Left ventricle myocardium inferior (tissue), 1 donor: ENCODE data around the gene XPR1. TPM values are rescaled to one million over a fixed set of nuclear protein-coding genes. Genes with fewer than 3 reads are reported as not detected.

Experiments
- DNase-seq: peaks from one replicate; pipeline ENCODE4 v3.0.0-alpha.2; 2020
- H3K27ac ChIP-seq: fragments of 200-600 bp; replicated peaks from 2 replicates; pipeline ENCODE4 v1.8.0; 2021
- H3K27me3 ChIP-seq: fragments of 200-600 bp; 2 replicates; pipeline ENCODE4 v1.8.0; 2021; ENCODE audit warnings: low read depth
- H3K36me3 ChIP-seq: fragments of 200-600 bp; 2 replicates; pipeline ENCODE4 v1.8.0; 2021
- H3K4me1 ChIP-seq: fragments of 200-600 bp; 2 replicates; pipeline ENCODE4 v1.8.0; 2021
- H3K4me3 ChIP-seq: fragments of 200-600 bp; 2 replicates; pipeline ENCODE4 v1.8.0; 2021; ENCODE audit warnings: mild to moderate bottlenecking, moderate library complexity
- H3K9me3 ChIP-seq: fragments of 200-600 bp; replicated peaks from 2 replicates; pipeline ENCODE4 v1.8.0; 2021
- CTCF ChIP-seq: fragments of 200-600 bp; IDR thresholded peaks from 2 replicates; pipeline ENCODE4 v1.8.0; 2021; ENCODE audit warnings: antibody characterized with exemption, mild to moderate bottlenecking, borderline replicate concordance
- intact Hi-C: fragments of 100-400 bp; cut with micrococcal nuclease; formaldehyde crosslinking; loops from one replicate; pipeline ENCODE4 v1.11.0; 2022
- total RNA-seq: library from RNA; stranded (reverse); fragmentation: NEBNext Ultra II Directional; extraction: Animal tissue kit (Norgen Biotek cat#: 25700); gene quantifications from one replicate; pipeline ENCODE4 v1.2.1, GENCODE V29; 2021
- donor health status: DM: no; HTN: yes; CAD: no; lungs with severe emphysema.

Gene XPR1
- total RNA-seq, 1 donor from 2014 or later: 60.4 TPM

- Histone ChIP-seq H3K4me3 (no peak overlapping the region), H3K27ac (no peak overlapping the region), H3K4me1 (peaks cover 28% of the 10 kb centered on the region), H3K36me3 (peaks cover 8% of the 10 kb centered on the region), H3K9me3 (no peaks in the 10 kb centered on the region), H3K27me3 (no peaks in the 10 kb centered on the region)
- DNase-seq: no peak
- intact Hi-C loops: loop anchor here (10.0 kb wide), 1 partner anchor 225 kb away; the partner anchor contains the start of gene XPR1
- TF ChIP-seq CTCF: no peak
These were observed 227.5 kb downstream of the XPR1 start for GRCh38 chr1:180859306-180859705.

GRCh38 chr1:180860535-180860934, 228.7 kb downstream of the XPR1 start:
- H3K36me3 ChIP-seq: peaks cover 19% of the 10 kb centered on the region
- no peak overlapping the region for H3K4me3 ChIP-seq
- H3K27me3 ChIP-seq: no peaks in the 10 kb centered on the region
- intact Hi-C loops: loop anchor here (5.0 kb wide), 2 partner anchors 328 to 343 kb away; no protein-coding TSS in a partner anchor
- TF ChIP-seq CTCF: no peak
- no peak overlapping the region for H3K27ac ChIP-seq
- peaks cover 17% of the 10 kb centered on the region for H3K4me1 ChIP-seq
- DNase-seq: no peak
- H3K9me3 ChIP-seq: no peaks in the 10 kb centered on the region

GRCh38 chr1:180862305-180862704, 230.5 kb downstream of the XPR1 start:
- intact Hi-C loops: loop anchor here (5.0 kb wide), 2 partner anchors 330 to 345 kb away; no protein-coding TSS in a partner anchor
- no peak for TF ChIP-seq CTCF
- DNase-seq: no peak
- no peak overlapping the region for H3K27ac ChIP-seq
- no peak overlapping the region for H3K4me3 ChIP-seq
- no peaks in the 10 kb centered on the region for H3K9me3 ChIP-seq
- H3K27me3 ChIP-seq: no peaks in the 10 kb centered on the region
- H3K4me1 ChIP-seq: peaks cover 13% of the 10 kb centered on the region
- peaks cover 29% of the 10 kb centered on the region for H3K36me3 ChIP-seq

GRCh38 chr1:180863158-180863775, 231.4 kb downstream of the XPR1 start:
- Histone ChIP-seq H3K27ac (no peak overlapping the region), H3K27me3 (no peaks in the 10 kb centered on the region), H3K4me3 (no peak overlapping the region), H3K9me3 (no peaks in the 10 kb centered on the region), H3K36me3 (peaks cover 29% of the 10 kb centered on the region), H3K4me1 (peaks cover 13% of the 10 kb centered on the region)
- DNase-seq: no peak
- peak; percentile 79 for TF ChIP-seq CTCF
- intact Hi-C loops: loop anchor here (5.0 kb wide), 2 partner anchors 331 to 346 kb away; no protein-coding TSS in a partner anchor

- H3K4me1 ChIP-seq: no peaks in the 10 kb centered on the region
- no peaks in the 10 kb centered on the region for H3K27me3 ChIP-seq
- intact Hi-C loops: loop anchor here (10.0 kb wide), 1 partner anchor 283 kb away; no protein-coding TSS in a partner anchor
- peak; percentile 60 for TF ChIP-seq CTCF
- peak overlapping the region; percentile 24 for H3K27ac ChIP-seq
- DNase-seq: no peak
- peaks cover 39% of the 10 kb centered on the region for H3K36me3 ChIP-seq
- no peaks in the 10 kb centered on the region for H3K9me3 ChIP-seq
- H3K4me3 ChIP-seq: no peak overlapping the region
These were observed 250.1 kb downstream of the XPR1 start for GRCh38 chr1:180881806-180882509.
